Mononuclear cell (primary cell): ENCODE data around the gene SIKE1. TPM values are rescaled to one million over a fixed set of nuclear protein-coding genes. Genes with fewer than 3 reads are reported as not detected.

Source experiments
- H3K27me3 ChIP-seq: 2 replicates; pipeline ENCODE4 v1.6.0; 2011; ENCODE audit warnings: low read length, control low read depth; ENCODE audit not compliant: insufficient read depth
- H3K4me1 ChIP-seq: 2 replicates; pipeline ENCODE4 v1.5.1; 2011; ENCODE audit warnings: mild to moderate bottlenecking, low read length, control low read depth; ENCODE audit not compliant: insufficient read depth
- H3K4me3 ChIP-seq: 2 replicates; pipeline ENCODE4 v1.5.1; 2011; ENCODE audit warnings: mild to moderate bottlenecking, low read length, moderate library complexity
- H3K9me3 ChIP-seq: 2 replicates; pipeline ENCODE4 v1.5.1; 2011; ENCODE audit warnings: low read depth, mild to moderate bottlenecking, control low read depth, low read length
- total RNA-seq: library from RNA; depleted of rRNA; stranded (reverse); fragments of >200 nt; gene quantifications from one replicate; pipeline ENCODE4 v1.2.3, GENCODE V29; 2012

Gene SIKE1
- total RNA-seq, 1 donor, result 38.6 TPM

GRCh38 chr1:114740331-114740730, 40.2 kb downstream of the SIKE1 start:
- Histone ChIP-seq H3K27me3 (no peaks in the 10 kb centered on the region), H3K4me3 (no peak overlapping the region), H3K9me3 (no peaks in the 10 kb centered on the region), H3K4me1 (no peaks in the 10 kb centered on the region)

GRCh38 chr1:114737314-114737849, 43.1 kb downstream of the SIKE1 start:
- Histone ChIP-seq H3K4me3 (no peak overlapping the region), H3K9me3 (no peaks in the 10 kb centered on the region), H3K27me3 (no peaks in the 10 kb centered on the region), H3K4me1 (no peaks in the 10 kb centered on the region)

- no peaks in the 10 kb centered on the region for H3K9me3 ChIP-seq
- no peak overlapping the region for H3K4me3 ChIP-seq
- no peaks in the 10 kb centered on the region for H3K27me3 ChIP-seq
- no peaks in the 10 kb centered on the region for H3K4me1 ChIP-seq
Measured at GRCh38 chr1:114735479-114735878, 45.0 kb downstream of the SIKE1 start.

DNA sequence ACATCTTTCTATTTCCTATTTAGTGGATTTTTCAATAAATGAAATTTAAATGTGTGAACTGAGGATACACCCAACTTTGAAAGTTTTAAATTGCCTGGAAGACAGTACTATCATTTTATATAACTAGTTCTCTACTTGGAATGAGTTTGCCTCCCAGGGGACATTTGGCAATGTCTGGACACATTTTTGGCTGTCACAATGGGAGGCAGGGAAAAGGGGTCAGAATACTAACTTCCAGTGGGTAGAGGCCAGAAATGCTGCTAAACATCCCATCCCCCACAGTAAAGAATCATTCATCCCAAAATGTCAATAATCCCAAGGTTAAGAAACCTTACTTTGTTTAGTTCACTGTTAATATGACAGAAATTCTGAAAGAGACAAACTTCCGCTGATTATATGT, 50.7 kb downstream of the SIKE1 start:
- no peak overlapping the region for H3K4me3 ChIP-seq
- H3K27me3 ChIP-seq, result no peaks in the 10 kb centered on the region
- H3K4me1 ChIP-seq, result no peaks in the 10 kb centered on the region
- no peaks in the 10 kb centered on the region for H3K9me3 ChIP-seq

DNA sequence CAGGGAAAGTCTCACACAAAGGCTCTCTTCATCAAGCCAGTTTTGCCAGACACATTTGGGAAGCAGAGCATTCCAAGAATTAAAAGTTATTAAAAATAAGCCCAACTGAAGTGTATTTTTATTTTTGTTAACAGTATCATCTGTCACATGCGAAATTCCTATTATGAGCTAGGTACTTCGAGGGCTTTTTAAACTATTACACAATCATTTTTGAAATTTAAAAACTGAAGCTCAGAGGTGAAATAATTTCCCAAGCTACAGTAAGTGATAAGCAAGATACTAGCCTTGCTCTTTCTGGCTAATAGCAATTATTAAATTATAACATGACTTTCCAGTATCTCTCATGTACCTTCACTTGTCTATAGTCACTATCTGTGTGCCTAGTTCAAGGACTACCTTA, 51.9 kb downstream of the SIKE1 start:
- no peaks in the 10 kb centered on the region for H3K4me1 ChIP-seq
- no peak overlapping the region for H3K4me3 ChIP-seq
- H3K27me3 ChIP-seq, result no peaks in the 10 kb centered on the region
- H3K9me3 ChIP-seq, result no peaks in the 10 kb centered on the region

- Histone ChIP-seq H3K4me3 (no peak overlapping the region), H3K27me3 (no peaks in the 10 kb centered on the region), H3K4me1 (no peaks in the 10 kb centered on the region), H3K9me3 (no peaks in the 10 kb centered on the region)
Measured at GRCh38 chr1:114725230-114725629, 55.3 kb downstream of the SIKE1 start.

GRCh38 chr1:114723915-114724314, 56.6 kb downstream of the SIKE1 start:
- Histone ChIP-seq H3K27me3 (no peaks in the 10 kb centered on the region), H3K9me3 (no peaks in the 10 kb centered on the region), H3K4me1 (no peaks in the 10 kb centered on the region), H3K4me3 (no peak overlapping the region)

DNA sequence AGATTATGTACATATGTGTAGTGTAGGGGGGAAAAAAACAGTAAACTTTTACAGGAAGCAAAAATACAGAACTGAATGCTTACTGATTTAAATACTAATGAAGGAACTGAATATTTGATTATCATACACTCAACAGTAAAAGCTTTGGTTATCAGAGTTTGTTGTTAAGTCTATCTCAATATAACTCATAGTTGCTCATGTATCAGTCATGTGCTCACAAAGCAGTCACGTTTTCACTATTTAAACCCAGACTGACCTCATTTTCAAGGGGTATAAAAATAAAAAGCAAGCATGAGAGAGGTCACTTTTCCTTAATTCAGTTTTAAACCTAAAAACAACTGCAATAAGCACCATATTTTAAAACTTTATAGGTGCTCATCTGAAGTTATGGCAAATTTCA, 57.0 kb downstream of the SIKE1 start:
- H3K4me1 ChIP-seq, result no peaks in the 10 kb centered on the region
- H3K27me3 ChIP-seq, result no peaks in the 10 kb centered on the region
- no peak overlapping the region for H3K4me3 ChIP-seq
- H3K9me3 ChIP-seq, result no peaks in the 10 kb centered on the region

- Histone ChIP-seq H3K4me1 (peaks cover 14% of the 10 kb centered on the region), H3K27me3 (no peaks in the 10 kb centered on the region), H3K9me3 (no peaks in the 10 kb centered on the region), H3K4me3 (no peak overlapping the region)
Measured at GRCh38 chr1:114720492-114720891, 60.0 kb downstream of the SIKE1 start.

Other genes with a start within 250 kb of the SIKE1 start
- gene BCAS2, start 199.1 kb downstream of the SIKE1 start, total RNA-seq, result 91.3 TPM
- gene DENND2C, start 110.6 kb downstream of the SIKE1 start, total RNA-seq, result 2.8 TPM
- gene AMPD1, start 85.1 kb downstream of the SIKE1 start, total RNA-seq, result not detected
- 77.6 TPM for gene NRAS, start 63.9 kb downstream of the SIKE1 start, total RNA-seq
- 921 TPM for gene CSDE1, start 22.7 kb downstream of the SIKE1 start, total RNA-seq
- not detected for gene SYCP1, start 74.2 kb upstream of the SIKE1 start, total RNA-seq
- not detected for gene TSHB, start 249.1 kb upstream of the SIKE1 start, total RNA-seq